ENCODE data around the gene STK39.

GRCh38 chr2:168116448-168116847 is 130.9 kb downstream of the STK39 start:
- no peak for TF ChIP-seq GATA2 (IDR thresholded peaks at IDR 0.05; ENCODE audit: low read depth, low read length)
- TF ChIP-seq GATA3 (IDR thresholded peaks at IDR 0.05; ENCODE audit: low read depth, low read length): no peak

Measured in SH-SY5Y (cell line).